ENCODE measurements around the gene WWOX.

GRCh38 chr16:79049040-79049439, 949.6 kb downstream of the WWOX start:
- no peak for TF ChIP-seq EZH2 (IDR thresholded peaks at IDR 0.05; ENCODE audit: borderline replicate concordance, insufficient read depth, low read depth, low read length, poor library complexity, severe bottlenecking)
- TF ChIP-seq, protein P1, sequence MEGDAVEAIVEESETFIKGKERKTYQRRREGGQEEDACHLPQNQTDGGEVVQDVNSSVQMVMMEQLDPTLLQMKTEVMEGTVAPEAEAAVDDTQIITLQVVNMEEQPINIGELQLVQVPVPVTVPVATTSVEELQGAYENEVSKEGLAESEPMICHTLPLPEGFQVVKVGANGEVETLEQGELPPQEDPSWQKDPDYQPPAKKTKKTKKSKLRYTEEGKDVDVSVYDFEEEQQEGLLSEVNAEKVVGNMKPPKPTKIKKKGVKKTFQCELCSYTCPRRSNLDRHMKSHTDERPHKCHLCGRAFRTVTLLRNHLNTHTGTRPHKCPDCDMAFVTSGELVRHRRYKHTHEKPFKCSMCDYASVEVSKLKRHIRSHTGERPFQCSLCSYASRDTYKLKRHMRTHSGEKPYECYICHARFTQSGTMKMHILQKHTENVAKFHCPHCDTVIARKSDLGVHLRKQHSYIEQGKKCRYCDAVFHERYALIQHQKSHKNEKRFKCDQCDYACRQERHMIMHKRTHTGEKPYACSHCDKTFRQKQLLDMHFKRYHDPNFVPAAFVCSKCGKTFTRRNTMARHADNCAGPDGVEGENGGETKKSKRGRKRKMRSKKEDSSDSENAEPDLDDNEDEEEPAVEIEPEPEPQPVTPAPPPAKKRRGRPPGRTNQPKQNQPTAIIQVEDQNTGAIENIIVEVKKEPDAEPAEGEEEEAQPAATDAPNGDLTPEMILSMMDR (IDR thresholded peaks at IDR 0.05) = no peak
